ENCODE data around the gene SLC25A22. TPM values are rescaled to one million over a fixed set of nuclear protein-coding genes. Genes with fewer than 3 reads are reported as not detected.

Gene SLC25A22
- total and polyA plus RNA-seq, 9 of the 15 experiments (the other 6 are each of a cell fraction or from before 2014, with no cell fraction given), result 0.41 to 55.4 (median 11.4) TPM

- no peak for TF ChIP-seq ARID4B (CRISPR knock-in tag; IDR thresholded peaks at IDR 0.05)
- TF ChIP-seq ERF (CRISPR knock-in tag; IDR thresholded peaks at IDR 0.05), result no peak
- TF ChIP-seq FIP1L1 (IDR thresholded peaks at IDR 0.05; ENCODE audit: low read depth, low read length, poor library complexity, severe bottlenecking), result no peak
- TF ChIP-seq, protein P1, sequence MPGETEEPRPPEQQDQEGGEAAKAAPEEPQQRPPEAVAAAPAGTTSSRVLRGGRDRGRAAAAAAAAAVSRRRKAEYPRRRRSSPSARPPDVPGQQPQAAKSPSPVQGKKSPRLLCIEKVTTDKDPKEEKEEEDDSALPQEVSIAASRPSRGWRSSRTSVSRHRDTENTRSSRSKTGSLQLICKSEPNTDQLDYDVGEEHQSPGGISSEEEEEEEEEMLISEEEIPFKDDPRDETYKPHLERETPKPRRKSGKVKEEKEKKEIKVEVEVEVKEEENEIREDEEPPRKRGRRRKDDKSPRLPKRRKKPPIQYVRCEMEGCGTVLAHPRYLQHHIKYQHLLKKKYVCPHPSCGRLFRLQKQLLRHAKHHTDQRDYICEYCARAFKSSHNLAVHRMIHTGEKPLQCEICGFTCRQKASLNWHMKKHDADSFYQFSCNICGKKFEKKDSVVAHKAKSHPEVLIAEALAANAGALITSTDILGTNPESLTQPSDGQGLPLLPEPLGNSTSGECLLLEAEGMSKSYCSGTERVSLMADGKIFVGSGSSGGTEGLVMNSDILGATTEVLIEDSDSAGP (CRISPR knock-in tag; IDR thresholded peaks at IDR 0.05), result no peak
- TF ChIP-seq, protein P2, sequence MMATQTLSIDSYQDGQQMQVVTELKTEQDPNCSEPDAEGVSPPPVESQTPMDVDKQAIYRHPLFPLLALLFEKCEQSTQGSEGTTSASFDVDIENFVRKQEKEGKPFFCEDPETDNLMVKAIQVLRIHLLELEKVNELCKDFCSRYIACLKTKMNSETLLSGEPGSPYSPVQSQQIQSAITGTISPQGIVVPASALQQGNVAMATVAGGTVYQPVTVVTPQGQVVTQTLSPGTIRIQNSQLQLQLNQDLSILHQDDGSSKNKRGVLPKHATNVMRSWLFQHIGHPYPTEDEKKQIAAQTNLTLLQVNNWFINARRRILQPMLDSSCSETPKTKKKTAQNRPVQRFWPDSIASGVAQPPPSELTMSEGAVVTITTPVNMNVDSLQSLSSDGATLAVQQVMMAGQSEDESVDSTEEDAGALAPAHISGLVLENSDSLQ (IDR thresholded peaks at IDR 0.05), result no peak
- TF ChIP-seq MCM5 (IDR thresholded peaks at IDR 0.05; ENCODE audit: low read depth), result no peak
- TF ChIP-seq MYNN (IDR thresholded peaks at IDR 0.05), result no peak
- TF ChIP-seq MYNN (CRISPR knock-in tag; IDR thresholded peaks at IDR 0.05), result no peak
- TF ChIP-seq, protein P3, sequence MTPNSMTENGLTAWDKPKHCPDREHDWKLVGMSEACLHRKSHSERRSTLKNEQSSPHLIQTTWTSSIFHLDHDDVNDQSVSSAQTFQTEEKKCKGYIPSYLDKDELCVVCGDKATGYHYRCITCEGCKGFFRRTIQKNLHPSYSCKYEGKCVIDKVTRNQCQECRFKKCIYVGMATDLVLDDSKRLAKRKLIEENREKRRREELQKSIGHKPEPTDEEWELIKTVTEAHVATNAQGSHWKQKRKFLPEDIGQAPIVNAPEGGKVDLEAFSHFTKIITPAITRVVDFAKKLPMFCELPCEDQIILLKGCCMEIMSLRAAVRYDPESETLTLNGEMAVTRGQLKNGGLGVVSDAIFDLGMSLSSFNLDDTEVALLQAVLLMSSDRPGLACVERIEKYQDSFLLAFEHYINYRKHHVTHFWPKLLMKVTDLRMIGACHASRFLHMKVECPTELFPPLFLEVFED (CRISPR knock-in tag; conservative IDR thresholded peaks at IDR 0.05), result no peak
- TF ChIP-seq SIN3A (IDR thresholded peaks at IDR 0.05; ENCODE audit: borderline replicate concordance in 2 of 2, control insufficient read depth in 1 of 2, low read depth in 2 of 2, low read length in 2 of 2), result no peak
- TF ChIP-seq ZNF696 (CRISPR knock-in tag; conservative IDR thresholded peaks at IDR 0.05), result no peak
- no peak for TF ChIP-seq HES1 (IDR thresholded peaks at IDR 0.05; ENCODE audit: low read depth)
- TF ChIP-seq JUN (IDR thresholded peaks at IDR 0.05; ENCODE audit: borderline replicate concordance, low read depth, low read length), result no peak
- no peak for TF ChIP-seq JUN (CRISPR knock-in tag; IDR thresholded peaks at IDR 0.05; ENCODE audit: borderline replicate concordance)
- no peak for TF ChIP-seq BCL6 (CRISPR knock-in tag; IDR thresholded peaks at IDR 0.05)
- no peak for TF ChIP-seq NCOA6 (IDR thresholded peaks at IDR 0.05)
- TF ChIP-seq CREB3L1 (IDR thresholded peaks at IDR 0.05; ENCODE audit: borderline replicate concordance, low read depth), result peak; percentile 65; the same call in 1 of the 2 replicates
- no peak for TF ChIP-seq PCBP1 (IDR thresholded peaks at IDR 0.05; ENCODE audit: low read depth, low read length, poor library complexity, severe bottlenecking)
- TF ChIP-seq ZNF3 (CRISPR knock-in tag; IDR thresholded peaks at IDR 0.05), result no peak
Measured at GRCh38 chr11:748007-748359, 50.1 kb downstream of the SLC25A22 start (continued).

All from K562 (cell line).